ENCODE data around the gene CCR6.
"Not testable (repeated sequence)": the region's sequence is repeated elsewhere in the genome, so short reads cannot be mapped to it uniquely, and the experiment has no call there.

The CCR6 gene

DNA sequence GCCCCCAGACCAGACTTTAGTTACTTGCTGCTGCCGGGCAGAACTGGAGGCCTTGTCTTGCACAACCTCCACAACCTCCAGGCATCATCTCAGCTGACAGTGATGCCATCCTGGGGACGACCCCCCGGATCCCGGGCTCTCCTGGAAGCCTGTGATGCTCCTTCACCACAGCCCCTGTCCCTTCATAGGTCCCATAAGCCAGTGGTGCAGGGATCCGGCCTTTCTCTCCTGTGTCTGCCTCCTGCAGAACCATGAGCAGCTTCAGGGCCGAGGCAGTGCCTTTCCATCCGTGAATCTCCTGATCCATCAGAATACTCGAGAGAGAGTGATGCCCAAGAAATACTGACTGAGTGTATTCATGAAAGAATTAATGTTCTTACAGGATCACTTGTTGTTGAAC lies 57.2 kb downstream of the CCR6 start:
- DNase-seq, result not testable (repeated sequence)

DNA sequence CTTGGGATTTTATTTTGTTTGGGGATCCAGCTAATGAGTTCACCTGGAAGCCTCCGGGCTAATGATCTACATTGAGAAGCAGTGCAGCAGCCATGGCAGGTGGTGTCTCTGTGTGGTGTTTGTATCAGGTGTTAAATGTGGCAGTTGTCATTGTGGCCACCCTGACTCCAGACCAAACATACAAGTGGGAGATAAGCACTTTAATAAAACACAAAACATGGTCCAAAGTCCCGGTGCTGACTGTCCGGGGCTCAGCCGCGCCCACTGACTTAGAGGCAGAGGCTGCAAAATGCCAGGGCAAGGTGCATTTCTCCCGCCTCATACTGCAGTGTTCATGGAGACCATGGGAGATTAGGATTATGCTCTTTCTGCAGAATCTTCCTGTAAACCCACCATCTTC lies 58.5 kb downstream of the CCR6 start:
- DNase-seq, result not testable (repeated sequence)

- not testable (repeated sequence) for DNase-seq
These were observed 60.0 kb downstream of the CCR6 start for GRCh38 chr6:167182913-167183314.

- DNase-seq, result not testable (repeated sequence)
These were observed 62.2 kb downstream of the CCR6 start for GRCh38 chr6:167185101-167185500.

GRCh38 chr6:167187275-167187674 lies 64.4 kb downstream of the CCR6 start:
- not testable (repeated sequence) for DNase-seq

Data from NCI-H446 (cell line).